HK-2 (cell line): ENCODE measurements around the gene YY2.
"Not testable (repeated sequence)": the region's sequence is repeated elsewhere in the genome, so short reads cannot be mapped to it uniquely, and the experiment has no call there.

Source experiments
- DNase-seq: peaks from one replicate; pipeline ENCODE4 v3.0.0-alpha.2; 2018; ENCODE audit not compliant: unreplicated experiment

YY2 gene

DNA sequence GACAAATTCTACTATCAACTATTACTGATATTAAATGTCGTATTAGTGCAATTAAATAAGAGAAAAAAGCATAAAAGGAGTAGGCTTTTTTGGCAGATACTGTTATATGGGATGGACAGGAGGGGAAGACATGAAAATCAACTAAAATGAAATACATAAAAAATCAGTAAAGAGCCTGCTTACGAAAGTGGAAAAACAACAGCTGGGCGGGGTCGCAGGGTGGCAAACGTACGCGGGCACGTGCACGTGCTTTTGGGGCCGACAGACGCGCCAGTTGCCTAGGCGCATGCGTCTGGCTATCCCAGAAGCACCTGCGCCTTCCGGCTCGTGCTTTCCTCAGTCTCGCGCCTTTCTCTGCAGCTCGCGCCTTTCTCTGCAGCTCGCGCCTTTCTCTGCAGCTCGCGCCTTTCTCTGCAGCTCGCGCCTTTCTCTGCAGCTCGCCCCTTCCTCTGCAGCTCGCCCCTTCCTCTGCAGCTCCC lies at the start of gene YY2:
YY2 (plus strand) TSS at position 51 of the 479 bp plus-strand sequence. CDS start 498 bp downstream, outside the sequence.
- DNase-seq: no peak

- no peak for DNase-seq
These were observed 49.1 kb upstream of the YY2 start for GRCh38 chrX:21806691-21807090.

- DNase-seq: no peak
These were observed 44.0 kb upstream of the YY2 start for GRCh38 chrX:21811832-21812231.

DNA sequence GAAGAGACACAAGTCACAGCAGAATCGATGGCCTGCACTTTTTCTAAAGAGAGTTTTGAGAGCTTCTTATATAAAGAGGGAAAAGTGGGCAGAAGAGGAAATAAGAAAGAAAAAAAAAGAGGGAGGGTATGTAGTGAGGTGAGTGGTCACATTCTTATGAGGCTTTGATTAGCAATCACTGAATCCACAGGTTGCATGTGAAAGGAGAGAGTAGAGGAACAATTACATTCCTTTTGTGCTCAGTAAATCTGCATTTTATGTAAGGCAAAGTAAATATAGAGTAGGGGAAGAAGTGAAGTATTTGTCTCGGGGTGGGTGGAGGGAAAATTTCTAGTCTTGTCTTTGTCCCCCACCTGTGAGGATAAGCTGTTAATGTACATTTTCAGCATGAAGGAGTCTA lies 43.2 kb upstream of the YY2 start:
- no peak for DNase-seq

- no peak for DNase-seq
These were observed 42.0 kb upstream of the YY2 start for GRCh38 chrX:21813612-21814368.

DNA sequence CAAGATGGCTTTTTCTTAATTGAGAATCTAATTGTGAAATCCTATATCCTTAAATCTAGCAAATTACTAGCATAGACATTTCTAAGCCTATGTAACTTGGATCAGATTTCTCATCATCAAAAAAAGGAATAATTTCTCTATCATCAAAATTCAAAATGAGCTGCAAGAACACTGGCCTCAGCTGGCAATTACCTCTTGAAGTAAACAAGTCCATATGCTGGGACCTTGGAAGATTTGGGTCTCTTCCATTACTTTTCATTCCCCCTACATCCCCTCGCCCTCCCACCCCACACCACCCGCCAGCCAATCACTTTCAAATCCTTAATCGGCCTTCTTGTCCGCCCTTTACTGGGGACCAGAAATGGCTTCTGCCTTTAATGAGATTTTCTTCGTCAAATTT lies 39.7 kb upstream of the YY2 start:
- DNase-seq: no peak

DNA sequence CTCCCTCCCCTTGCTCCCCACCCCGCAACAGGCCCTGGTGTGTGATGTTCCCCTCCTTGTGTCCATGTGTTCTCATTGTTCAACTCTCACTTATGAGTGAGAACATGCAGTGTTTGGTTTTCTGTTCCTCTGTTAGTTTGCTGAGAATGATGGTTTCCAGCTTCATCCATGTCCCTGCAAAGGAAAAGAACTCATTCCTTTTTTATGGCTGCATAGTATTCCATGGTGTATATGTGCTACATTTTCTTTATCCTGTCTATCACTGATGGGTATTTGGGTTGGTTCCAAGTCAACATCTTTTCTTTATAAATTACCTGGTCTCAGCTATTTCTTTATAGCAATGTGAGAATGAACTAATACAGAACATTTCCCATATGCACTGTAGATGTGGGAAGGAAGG lies 35.6 kb upstream of the YY2 start:
- not testable (repeated sequence) for DNase-seq

- no peak for DNase-seq
These were observed 33.9 kb upstream of the YY2 start for GRCh38 chrX:21821875-21822274.

GRCh38 chrX:21831496-21831895 lies 24.3 kb upstream of the YY2 start:
- DNase-seq: no peak

- no peak for DNase-seq
These were observed 18.7 kb upstream of the YY2 start for GRCh38 chrX:21837056-21837455.

DNA sequence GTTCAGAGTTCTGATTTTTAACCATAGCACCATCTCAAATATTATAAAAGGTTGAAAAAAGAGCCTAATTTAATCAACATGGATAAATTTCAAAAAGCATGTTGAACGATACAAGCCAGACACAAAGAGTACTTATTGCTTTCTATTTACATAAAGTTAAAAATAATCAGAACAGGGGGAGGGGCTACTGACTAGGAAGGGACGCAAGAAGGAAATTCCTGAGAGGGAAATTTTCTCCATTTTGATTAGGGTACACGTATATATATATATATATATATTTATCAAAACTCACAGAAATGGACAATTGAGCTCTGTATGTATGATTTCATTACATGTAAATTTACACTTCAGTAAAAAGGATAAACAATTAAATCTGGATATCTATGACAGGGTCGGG lies 16.9 kb upstream of the YY2 start:
- DNase-seq: no peak

GRCh38 chrX:21839334-21840192 lies 16.2 kb upstream of the YY2 start, which contains the start of gene MBTPS2:
Gene MBTPS2, plus strand, starts transcription at chrX:21839617. Its CDS starts 118 bp downstream, at chrX:21839735.
- DNase-seq: peak; percentile 91

DNA sequence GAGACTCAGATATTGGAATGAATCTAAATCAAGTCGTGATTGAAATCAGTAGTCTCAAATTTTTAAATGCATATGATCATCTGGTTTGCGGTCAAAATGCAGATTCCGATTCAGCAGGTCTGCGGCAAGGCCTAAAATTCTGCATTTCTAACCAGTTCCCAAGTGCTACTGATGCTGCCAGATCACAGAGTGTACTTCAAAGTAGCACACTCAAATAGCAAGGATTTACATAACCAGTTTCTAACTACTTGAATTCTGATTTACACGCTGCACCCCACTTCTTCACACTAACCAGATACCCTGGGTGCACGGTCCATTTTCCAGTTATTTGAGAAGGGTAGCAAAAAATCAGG lies 15.6 kb upstream of the YY2 start:
- peak; percentile 3 for DNase-seq

DNA sequence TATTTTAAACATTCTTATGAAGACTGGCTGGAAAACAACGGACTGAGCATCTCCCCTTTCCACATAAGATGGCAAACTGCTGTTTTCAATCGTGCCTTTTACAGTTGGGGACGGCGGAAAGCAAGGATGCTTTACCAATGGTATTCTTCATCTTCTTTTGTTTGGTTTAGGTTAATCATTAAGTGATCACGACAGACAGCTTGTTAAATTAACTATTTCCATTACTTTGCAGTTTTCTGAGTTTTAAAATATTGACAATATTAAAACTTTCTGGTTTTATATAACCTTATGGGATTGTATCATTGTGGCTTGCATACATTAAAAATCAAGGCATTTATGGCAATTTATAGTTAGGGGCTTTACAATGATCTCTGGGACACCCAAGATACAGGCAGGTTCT lies 12.6 kb upstream of the YY2 start:
- no peak for DNase-seq

GRCh38 chrX:21845096-21845495 lies 10.7 kb upstream of the YY2 start:
- DNase-seq: no peak

DNA sequence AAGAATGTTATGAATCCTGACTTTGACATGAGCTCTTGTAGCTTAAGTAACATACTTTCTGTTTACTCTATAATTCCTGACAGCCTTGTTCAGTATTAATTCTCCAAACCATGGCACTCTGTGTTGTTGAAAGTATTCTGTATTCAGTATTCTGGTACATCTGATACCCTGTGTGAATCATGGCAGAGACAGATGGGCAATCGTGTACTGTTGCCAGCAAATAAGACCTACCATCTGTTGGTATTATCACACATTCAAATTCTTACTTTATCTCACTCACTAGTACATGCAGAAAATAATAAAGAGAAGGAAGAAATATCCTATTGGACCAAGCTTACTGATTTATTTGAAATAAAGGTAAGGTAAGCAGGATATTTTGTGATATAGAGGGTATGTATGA lies 8.4 kb upstream of the YY2 start:
- no peak for DNase-seq

GRCh38 chrX:21853578-21853977 lies 2.2 kb upstream of the YY2 start:
- no peak for DNase-seq

GRCh38 chrX:21856504-21856903 lies 717 bp downstream of the YY2 start:
- DNase-seq: no peak

- DNase-seq: no peak
These were observed 7.5 kb downstream of the YY2 start for GRCh38 chrX:21863241-21863640.

- DNase-seq: no peak
These were observed 9.6 kb downstream of the YY2 start for GRCh38 chrX:21865436-21865835.

GRCh38 chrX:21870494-21870893 lies 14.7 kb downstream of the YY2 start:
- DNase-seq: no peak

DNA sequence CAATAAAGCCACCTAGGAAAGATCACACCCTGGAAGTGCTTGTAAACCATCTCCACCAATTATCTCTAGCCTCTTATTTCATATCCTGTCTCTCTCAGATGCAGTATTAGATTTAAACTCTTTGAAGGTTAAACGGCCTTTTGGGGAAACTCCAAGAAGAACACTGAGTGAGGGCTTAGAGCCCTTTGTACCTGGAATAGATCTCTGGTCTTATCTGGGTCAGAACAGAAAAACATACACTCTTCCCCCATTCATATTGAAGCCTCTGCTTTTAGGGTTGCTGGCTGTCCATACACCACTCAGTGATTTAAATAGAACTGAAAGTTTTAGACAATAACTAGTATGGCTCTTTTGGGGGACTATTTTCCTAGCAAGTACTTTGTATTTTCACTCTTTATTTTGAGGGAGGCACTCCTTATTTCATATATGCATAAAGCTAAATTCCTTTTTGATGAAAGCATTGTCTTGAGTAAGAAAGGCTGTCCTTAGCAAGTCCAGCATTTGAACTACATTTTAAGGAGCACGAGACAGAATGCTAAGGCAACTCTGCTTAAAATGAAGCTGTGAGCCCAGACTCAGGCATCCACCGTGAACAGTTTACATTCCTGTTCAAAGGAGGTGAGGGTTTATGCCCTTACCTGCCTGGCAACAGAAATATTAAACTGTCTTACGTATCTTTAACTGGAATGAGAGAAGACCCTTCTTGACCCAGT lies 17.4 kb downstream of the YY2 start:
- DNase-seq: no peak
